AG04450 (cell line): ENCODE data around the gene CHRNA1. TPM values are rescaled to one million over a fixed set of nuclear protein-coding genes. Genes with fewer than 3 reads are reported as not detected.

Experiments used
- CTCF ChIA-PET: fragments of 300-600, 350-600 bp; formaldehyde crosslinking; extraction: SDS; loops from one replicate; lab custom pipeline; 2022; ENCODE audit warnings: antibody characterized with exemption, inconsistent platforms; lab: Charles Lee
- POLR2A ChIA-PET: fragments of 350-600 bp; formaldehyde crosslinking; extraction: SDS; loops from one replicate; lab custom pipeline; 2021; ENCODE audit warnings: antibody characterized with exemption, inconsistent platforms; lab: Yijun Ruan, JAX
- DNase-seq: peaks from one replicate; pipeline ENCODE4 v3.0.0-alpha.2; 2011; ENCODE audit warnings: low read depth, low spot score
- H3K27ac ChIP-seq: one replicate; pipeline ENCODE4 v1.5.1; 2012; ENCODE audit warnings: low read depth, low read length, control low read depth
- H3K27me3 ChIP-seq: one replicate; pipeline ENCODE4 v1.6.0; 2012; ENCODE audit warnings: low read length; ENCODE audit not compliant: control insufficient read depth, insufficient read depth
- H3K4me3 ChIP-seq: 2 replicates; pipeline ENCODE4 v1.5.1; 2011; ENCODE audit warnings: mild to moderate bottlenecking, low read depth, low read length, control low read depth
- H3K9me3 ChIP-seq: 2 replicates; pipeline ENCODE4 v1.5.1; 2012; ENCODE audit warnings: low read length; ENCODE audit not compliant: control insufficient read depth, insufficient read depth
- CTCF ChIP-seq: IDR thresholded peaks from 2 replicates; pipeline ENCODE4 v1.5.1; 2011; ENCODE audit warnings: low read depth, low read length, control low read depth, inconsistent platforms
- polyA plus RNA-seq: library from polyadenylated mRNA; depleted of rRNA; stranded (reverse); fragments of >200 nt; gene quantifications from 2 replicates; pipeline ENCODE4 v1.2.3, GENCODE V29; 2011

CHRNA1 gene
- polyA plus RNA-seq, 1 experiment, result 2.7 TPM

- Histone ChIP-seq H3K27me3 (no peaks in the 10 kb centered on the region), H3K27ac (no peak overlapping the region), H3K4me3 (no peak overlapping the region), H3K9me3 (no peaks in the 10 kb centered on the region)
- peak; percentile 49 for DNase-seq
- ChIA-PET CTCF (interaction anchor here (0.7 to 6.2 kb wide), 6 partner anchors 10 to 228 kb away, joined by 5 to 74 read pairs (median 14); no protein-coding TSS in a partner anchor), POLR2A (no interaction called here)
- no peak for TF ChIP-seq CTCF
Measured at GRCh38 chr2:174761837-174762236, 2.4 kb downstream of the CHRNA1 start.

GRCh38 chr2:174760845-174761473 lies 3.3 kb downstream of the CHRNA1 start:
- CTCF ChIA-PET, result interaction anchor here (0.7 to 6.2 kb wide), 6 partner anchors 11 to 229 kb away, joined by 3 to 74 read pairs (median 6); no protein-coding TSS in a partner anchor
- Histone ChIP-seq H3K9me3 (no peaks in the 10 kb centered on the region), H3K27me3 (no peaks in the 10 kb centered on the region), H3K4me3 (no peak overlapping the region), H3K27ac (no peak overlapping the region)
- TF ChIP-seq CTCF, result no peak
- POLR2A ChIA-PET, result no interaction called here
- DNase-seq, result no peak

- no peak for TF ChIP-seq CTCF
- H3K27ac ChIP-seq, result no peak overlapping the region
- H3K27me3 ChIP-seq, result no peaks in the 10 kb centered on the region
- no peak for DNase-seq
- H3K4me3 ChIP-seq, result no peak overlapping the region
- CTCF ChIA-PET, result interaction anchor here (1.0 to 1.4 kb wide), 5 partner anchors 10 to 297 kb away, joined by 3 to 12 read pairs (median 3); no protein-coding TSS in a partner anchor
- no peaks in the 10 kb centered on the region for H3K9me3 ChIP-seq
- POLR2A ChIA-PET, result no interaction called here
Measured at GRCh38 chr2:174759381-174760065, 4.7 kb downstream of the CHRNA1 start.

- Histone ChIP-seq H3K4me3 (no peak overlapping the region), H3K27ac (no peak overlapping the region), H3K9me3 (no peaks in the 10 kb centered on the region), H3K27me3 (no peaks in the 10 kb centered on the region)
- POLR2A ChIA-PET, result no interaction called here
- CTCF ChIA-PET, result interaction anchor here (1.1 kb wide), 1 partner anchor 228 kb away, joined by 4 read pairs; no protein-coding TSS in a partner anchor
- no peak for DNase-seq
- no peak for TF ChIP-seq CTCF
Measured at GRCh38 chr2:174756743-174757142, 7.5 kb downstream of the CHRNA1 start.
